GM12878 (cell line): ENCODE measurements around the gene ITK. TPM values are rescaled to one million over a fixed set of nuclear protein-coding genes. Genes with fewer than 3 reads are reported as not detected.

Experiments used
- CBFB ChIP-seq: IDR thresholded peaks from 2 replicates; pipeline ENCODE4 v1.6.1; 2016; ENCODE audit warnings: antibody characterized with exemption, low read depth
- CHD1 ChIP-seq: IDR thresholded peaks from 2 replicates; pipeline ENCODE4 v1.6.1; 2012; ENCODE audit warnings: low read depth, low read length, improper control_type of control experiment
- CREM ChIP-seq: IDR thresholded peaks from 2 replicates; pipeline ENCODE4 v1.6.1; 2014; ENCODE audit warnings: antibody characterized with exemption, low read depth
- ESRRA ChIP-seq: IDR thresholded peaks from 2 replicates; pipeline ENCODE4 v1.6.1; 2012; ENCODE audit warnings: mild to moderate bottlenecking, low read length, improper control_type of control experiment
- HDGF ChIP-seq: fragments of 450-650 bp; IDR thresholded peaks from 2 replicates; pipeline ENCODE4 v1.6.1; 2016; ENCODE audit warnings: antibody characterized with exemption
- IKZF1 ChIP-seq: fragments of 450-650 bp; conservative IDR thresholded peaks from 2 replicates; pipeline ENCODE4 v1.6.1; 2017; ENCODE audit warnings: antibody characterized with exemption, mild to moderate bottlenecking
- IKZF2 ChIP-seq, 2 experiments: fragments of 450-650 bp; IDR thresholded peaks; 2 replicates each; pipeline ENCODE4 v1.6.1; 2017; ENCODE audit warnings: mild to moderate bottlenecking in 2 of 2, moderate library complexity in 2 of 2
- IRF4 ChIP-seq: IDR thresholded peaks from 2 replicates; pipeline ENCODE4 v1.6.1; 2011; ENCODE audit warnings: low read depth, low read length
- MYB ChIP-seq: fragments of 150-350 bp; IDR thresholded peaks from 2 replicates; pipeline ENCODE4 v1.6.1; 2014; ENCODE audit warnings: mild to moderate bottlenecking, low read depth, low read length, borderline replicate concordance
- NBN ChIP-seq: fragments of 450-650 bp; IDR thresholded peaks from 2 replicates; pipeline ENCODE4 v1.6.1; 2016
- NFYA ChIP-seq: IDR thresholded peaks from 2 replicates; pipeline ENCODE4 v1.6.1; 2011; ENCODE audit warnings: low read depth, mild to moderate bottlenecking, low read length, improper control_type of control experiment, borderline replicate concordance
- NKRF ChIP-seq: fragments of 450-650 bp; conservative IDR thresholded peaks from 2 replicates; pipeline ENCODE4 v1.6.1; 2017; ENCODE audit warnings: mild to moderate bottlenecking, moderate library complexity
- RAD51 ChIP-seq: fragments of 450-650 bp; IDR thresholded peaks from 2 replicates; pipeline ENCODE4 v1.6.1; 2016; ENCODE audit warnings: moderate library complexity, mild to moderate bottlenecking, inconsistent platforms
- RBBP5 ChIP-seq: fragments of 200-600 bp; sonication (generic); conservative IDR thresholded peaks from 2 replicates; pipeline ENCODE4 v1.6.1; 2016
- SIN3A ChIP-seq: IDR thresholded peaks from 2 replicates; pipeline ENCODE4 v1.6.1; 2012; ENCODE audit warnings: low read depth, low read length, improper control_type of control experiment
- SMARCA5 ChIP-seq: fragments of 450-650 bp; IDR thresholded peaks from 2 replicates; pipeline ENCODE4 v1.6.1; 2017; ENCODE audit warnings: mild to moderate bottlenecking
- SMC3 ChIP-seq: IDR thresholded peaks from 2 replicates; pipeline ENCODE4 v1.6.1; 2011; ENCODE audit warnings: low read length, improper control_type of control experiment, borderline replicate concordance
- TARDBP ChIP-seq: IDR thresholded peaks from 2 replicates; pipeline ENCODE4 v1.6.1; 2016; ENCODE audit warnings: borderline replicate concordance
- USF1 ChIP-seq: IDR thresholded peaks from 2 replicates; pipeline ENCODE4 v1.6.1; 2011; ENCODE audit warnings: borderline replicate concordance, low read depth, mild to moderate bottlenecking, moderate library complexity, mixed read lengths, low read length; ENCODE audit not compliant: insufficient read depth; ENCODE audit errors: extremely low read length
- polyA plus RNA-seq, 11 experiments: library from polyadenylated mRNA; depleted of rRNA in 4 of 11; unstranded in 6 of 11; stranded (reverse) in 5 of 11; fragments of >200 nt; fragmentation: Nextera tagmentation in 4 of 11; fragmentation: Illumina TruSeq in 1 of 11; extraction: Ambion mirVana in 4 of 11; extraction: Trizol in 1 of 11; gene quantifications; 1 replicate in 1 of 11; 2 replicates in 10 of 11; pipeline versions ENCODE4 v1.2.1 to v1.2.3, GENCODE V29; 2011 to 2016; ENCODE audit warnings: inconsistent platforms in 2 of 11, missing spikeins in 2 of 11, low read depth in 1 of 11
- total RNA-seq, 4 experiments: library from RNA; depleted of rRNA in 3 of 4; stranded (reverse); fragments of >200 nt in 3 of 4; fragmentation: Illumina TruSeq in 1 of 4; extraction: Trizol in 1 of 4; gene quantifications; 2 replicates each; pipeline versions ENCODE4 v1.2.1 to v1.2.3, GENCODE V29; 2013 to 2021
- TF ChIP-seq, protein P1 (sequence below), 3 experiments: IDR thresholded peaks in 2 of 3; conservative IDR thresholded peaks in 1 of 3; 2 replicates each; pipeline ENCODE4 v1.5.1; 2011; ENCODE audit warnings: low read depth in 3 of 3, low read length in 3 of 3, mild to moderate bottlenecking in 3 of 3, control low read depth in 2 of 3, moderate library complexity in 2 of 3, inconsistent platforms in 1 of 3, mixed read lengths in 1 of 3; ENCODE audit not compliant: control insufficient read depth in 2 of 3, insufficient read depth in 1 of 3; ENCODE audit errors: extremely low read depth in 1 of 3
- TF ChIP-seq, protein P2 (sequence below): IDR thresholded peaks from 2 replicates; pipeline ENCODE4 v1.6.1; 2011; ENCODE audit warnings: low read depth, low read length, improper control_type of control experiment, borderline replicate concordance
- TF ChIP-seq, protein P3 (sequence below): fragments of 150-350 bp; IDR thresholded peaks from 2 replicates; pipeline ENCODE4 v1.6.1; 2014; ENCODE audit warnings: mild to moderate bottlenecking, low read depth, low read length

ITK gene
- total and polyA plus RNA-seq, 10 of the 15 experiments (the other 5 are each of a cell fraction or from before 2014, with no cell fraction given) = 0.05 to 2.4 (median 0.76) TPM

GRCh38 chr5:157148734-157149615 lies 31.7 kb upstream of the ITK start (continued):
- TF ChIP-seq, protein P1, sequence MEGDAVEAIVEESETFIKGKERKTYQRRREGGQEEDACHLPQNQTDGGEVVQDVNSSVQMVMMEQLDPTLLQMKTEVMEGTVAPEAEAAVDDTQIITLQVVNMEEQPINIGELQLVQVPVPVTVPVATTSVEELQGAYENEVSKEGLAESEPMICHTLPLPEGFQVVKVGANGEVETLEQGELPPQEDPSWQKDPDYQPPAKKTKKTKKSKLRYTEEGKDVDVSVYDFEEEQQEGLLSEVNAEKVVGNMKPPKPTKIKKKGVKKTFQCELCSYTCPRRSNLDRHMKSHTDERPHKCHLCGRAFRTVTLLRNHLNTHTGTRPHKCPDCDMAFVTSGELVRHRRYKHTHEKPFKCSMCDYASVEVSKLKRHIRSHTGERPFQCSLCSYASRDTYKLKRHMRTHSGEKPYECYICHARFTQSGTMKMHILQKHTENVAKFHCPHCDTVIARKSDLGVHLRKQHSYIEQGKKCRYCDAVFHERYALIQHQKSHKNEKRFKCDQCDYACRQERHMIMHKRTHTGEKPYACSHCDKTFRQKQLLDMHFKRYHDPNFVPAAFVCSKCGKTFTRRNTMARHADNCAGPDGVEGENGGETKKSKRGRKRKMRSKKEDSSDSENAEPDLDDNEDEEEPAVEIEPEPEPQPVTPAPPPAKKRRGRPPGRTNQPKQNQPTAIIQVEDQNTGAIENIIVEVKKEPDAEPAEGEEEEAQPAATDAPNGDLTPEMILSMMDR (IDR thresholded peaks at IDR 0.05 in 2 of 3, conservative IDR thresholded peaks at IDR 0.05 in 1 of 3; ENCODE audit: control insufficient read depth in 2 of 3, extremely low read depth in 1 of 3, insufficient read depth in 1 of 3, low read depth in 3 of 3, low read length in 3 of 3) = peak; percentile 73 to 91 (median 90)
- TF ChIP-seq SMARCA5 (peak; percentile 48; the same call in 1 of the 2 replicates), IKZF2 (IDR thresholded peaks at IDR 0.05) (peak; percentile 37 to 50; a peak in 2 of 4 replicates), CREM (peak; percentile 15; the same call in 1 of the 2 replicates), CHD1 (no peak), SMC3 (peak; percentile 94), SIN3A (no peak), RAD51 (no peak), NBN (0 out of 2 replicates have a peak, but pooled peaks have one; percentile 28), IRF4 (peak; percentile 55; the same call in 1 of the 2 replicates), NKRF (peak; percentile 23; the same call in 1 of the 2 replicates), NFYA (no peak), RBBP5 (no peak), HDGF (no peak), IKZF1 (peak; percentile 44; the same call in 1 of the 2 replicates), CBFB (peak; percentile 86), MYB (no peak), TARDBP (0 out of 2 replicates have a peak, but pooled peaks have one; percentile 49), USF1 (no peak), ESRRA (no peak)
- TF ChIP-seq, protein P2, sequence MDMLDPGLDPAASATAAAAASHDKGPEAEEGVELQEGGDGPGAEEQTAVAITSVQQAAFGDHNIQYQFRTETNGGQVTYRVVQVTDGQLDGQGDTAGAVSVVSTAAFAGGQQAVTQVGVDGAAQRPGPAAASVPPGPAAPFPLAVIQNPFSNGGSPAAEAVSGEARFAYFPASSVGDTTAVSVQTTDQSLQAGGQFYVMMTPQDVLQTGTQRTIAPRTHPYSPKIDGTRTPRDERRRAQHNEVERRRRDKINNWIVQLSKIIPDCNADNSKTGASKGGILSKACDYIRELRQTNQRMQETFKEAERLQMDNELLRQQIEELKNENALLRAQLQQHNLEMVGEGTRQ = no peak
- TF ChIP-seq, protein P3, sequence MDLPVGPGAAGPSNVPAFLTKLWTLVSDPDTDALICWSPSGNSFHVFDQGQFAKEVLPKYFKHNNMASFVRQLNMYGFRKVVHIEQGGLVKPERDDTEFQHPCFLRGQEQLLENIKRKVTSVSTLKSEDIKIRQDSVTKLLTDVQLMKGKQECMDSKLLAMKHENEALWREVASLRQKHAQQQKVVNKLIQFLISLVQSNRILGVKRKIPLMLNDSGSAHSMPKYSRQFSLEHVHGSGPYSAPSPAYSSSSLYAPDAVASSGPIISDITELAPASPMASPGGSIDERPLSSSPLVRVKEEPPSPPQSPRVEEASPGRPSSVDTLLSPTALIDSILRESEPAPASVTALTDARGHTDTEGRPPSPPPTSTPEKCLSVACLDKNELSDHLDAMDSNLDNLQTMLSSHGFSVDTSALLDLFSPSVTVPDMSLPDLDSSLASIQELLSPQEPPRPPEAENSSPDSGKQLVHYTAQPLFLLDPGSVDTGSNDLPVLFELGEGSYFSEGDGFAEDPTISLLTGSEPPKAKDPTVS = no peak
